ENCODE measurements around the gene RASA1.

RASA1 gene

GRCh38 chr5:87267574-87268125, at the start of gene RASA1:
TSS of gene RASA1 (plus strand) at chr5:87267883. CDS start at chr5:87268452, 569 bp downstream.
- Histone ChIP-seq H3K36me3 (replicated peaks) (no peaks in the 10 kb centered on the region; the same call in 1 of the 2 replicates), H3K9me3 (no peaks in the 10 kb centered on the region), H3K27me3 (ENCODE audit: low read depth) (no peaks in the 10 kb centered on the region), H3K4me1 (peaks cover 19% of the 10 kb centered on the region), H3K4me3 (peak within 1 kb of the TSS; percentile 87)
- peak; percentile 87 to 98 for DNase-seq (ENCODE audit: low spot score in 2 of 2)
- in situ Hi-C loops (cut with MboI; ENCODE audit: low sequenced_read_pairs), result no loop called here

- Histone ChIP-seq H3K4me3 (no peak overlapping the region), H3K4me1 (no peaks in the 10 kb centered on the region; the same call in 1 of the 2 replicates), H3K9me3 (no peaks in the 10 kb centered on the region), H3K27me3 (ENCODE audit: low read depth) (0 out of 2 replicates have a peak, but pooled peaks cover 2% of the 10 kb centered on the region), H3K36me3 (replicated peaks) (no peaks in the 10 kb centered on the region)
- DNase-seq (ENCODE audit: low spot score in 2 of 2), result no peak
- in situ Hi-C loops (cut with MboI; ENCODE audit: low sequenced_read_pairs), result no loop called here
Measured at GRCh38 chr5:87229780-87230179, 37.9 kb upstream of the RASA1 start.

GRCh38 chr5:87231037-87231808, 36.5 kb upstream of the RASA1 start:
- no peaks in the 10 kb centered on the region for H3K36me3 ChIP-seq (replicated peaks)
- no peak overlapping the region for H3K4me3 ChIP-seq
- in situ Hi-C loops (cut with MboI; ENCODE audit: low sequenced_read_pairs), result no loop called here
- no peak for DNase-seq (ENCODE audit: low spot score in 2 of 2)
- no peaks in the 10 kb centered on the region for H3K9me3 ChIP-seq
- H3K27me3 ChIP-seq (ENCODE audit: low read depth), result 0 out of 2 replicates have a peak, but pooled peaks cover 2% of the 10 kb centered on the region
- H3K4me1 ChIP-seq, result no peaks in the 10 kb centered on the region; the same call in 1 of the 2 replicates

GRCh38 chr5:87233143-87233542, 34.5 kb upstream of the RASA1 start:
- no peaks in the 10 kb centered on the region for H3K36me3 ChIP-seq (replicated peaks)
- no peaks in the 10 kb centered on the region for H3K4me1 ChIP-seq
- in situ Hi-C loops (cut with MboI; ENCODE audit: low sequenced_read_pairs), result no loop called here
- 0 out of 2 replicates have a peak, but pooled peaks cover 2% of the 10 kb centered on the region for H3K27me3 ChIP-seq (ENCODE audit: low read depth)
- no peaks in the 10 kb centered on the region for H3K9me3 ChIP-seq
- no peak for DNase-seq (ENCODE audit: low spot score in 2 of 2)
- no peak overlapping the region for H3K4me3 ChIP-seq

GRCh38 chr5:87241555-87241954, 26.1 kb upstream of the RASA1 start:
- no peaks in the 10 kb centered on the region for H3K9me3 ChIP-seq
- no peaks in the 10 kb centered on the region for H3K4me1 ChIP-seq
- DNase-seq (ENCODE audit: low spot score in 2 of 2), result no peak
- H3K27me3 ChIP-seq (ENCODE audit: low read depth), result no peaks in the 10 kb centered on the region
- in situ Hi-C loops (cut with MboI; ENCODE audit: low sequenced_read_pairs), result no loop called here
- no peaks in the 10 kb centered on the region for H3K36me3 ChIP-seq (replicated peaks)
- H3K4me3 ChIP-seq, result no peak overlapping the region

- no peak for DNase-seq (ENCODE audit: low spot score in 2 of 2)
- Histone ChIP-seq H3K27me3 (ENCODE audit: low read depth) (no peaks in the 10 kb centered on the region), H3K9me3 (no peaks in the 10 kb centered on the region), H3K4me1 (no peaks in the 10 kb centered on the region), H3K36me3 (replicated peaks) (no peaks in the 10 kb centered on the region), H3K4me3 (no peak overlapping the region)
- in situ Hi-C loops (cut with MboI; ENCODE audit: low sequenced_read_pairs), result no loop called here
Measured at GRCh38 chr5:87242242-87242641, 25.4 kb upstream of the RASA1 start.

GRCh38 chr5:87243161-87243844, 24.4 kb upstream of the RASA1 start:
- no peak overlapping the region for H3K4me3 ChIP-seq
- no peaks in the 10 kb centered on the region for H3K4me1 ChIP-seq
- no peaks in the 10 kb centered on the region for H3K36me3 ChIP-seq (replicated peaks)
- in situ Hi-C loops (cut with MboI; ENCODE audit: low sequenced_read_pairs), result no loop called here
- no peaks in the 10 kb centered on the region for H3K9me3 ChIP-seq
- no peaks in the 10 kb centered on the region for H3K27me3 ChIP-seq (ENCODE audit: low read depth)
- no peak for DNase-seq (ENCODE audit: low spot score in 2 of 2)

GRCh38 chr5:87245451-87245850, 22.2 kb upstream of the RASA1 start:
- H3K9me3 ChIP-seq, result no peaks in the 10 kb centered on the region
- DNase-seq (ENCODE audit: low spot score in 2 of 2), result no peak
- in situ Hi-C loops (cut with MboI; ENCODE audit: low sequenced_read_pairs), result no loop called here
- no peaks in the 10 kb centered on the region for H3K27me3 ChIP-seq (ENCODE audit: low read depth)
- H3K4me1 ChIP-seq, result no peaks in the 10 kb centered on the region
- no peaks in the 10 kb centered on the region for H3K36me3 ChIP-seq (replicated peaks)
- no peak overlapping the region for H3K4me3 ChIP-seq

- Histone ChIP-seq H3K4me3 (no peak overlapping the region), H3K36me3 (replicated peaks) (no peaks in the 10 kb centered on the region), H3K4me1 (no peaks in the 10 kb centered on the region), H3K27me3 (ENCODE audit: low read depth) (no peaks in the 10 kb centered on the region), H3K9me3 (no peaks in the 10 kb centered on the region)
- in situ Hi-C loops (cut with MboI; ENCODE audit: low sequenced_read_pairs), result no loop called here
- no peak for DNase-seq (ENCODE audit: low spot score in 2 of 2)
Measured at GRCh38 chr5:87246061-87246460, 21.6 kb upstream of the RASA1 start.

- in situ Hi-C loops (cut with MboI; ENCODE audit: low sequenced_read_pairs), result no loop called here
- no peaks in the 10 kb centered on the region for H3K36me3 ChIP-seq (replicated peaks)
Measured at GRCh38 chr5:87252283-87252605, 15.4 kb upstream of the RASA1 start.

GRCh38 chr5:87254035-87254434, 13.6 kb upstream of the RASA1 start:
- Histone ChIP-seq H3K4me3 (no peak overlapping the region), H3K27me3 (ENCODE audit: low read depth) (no peaks in the 10 kb centered on the region), H3K9me3 (no peaks in the 10 kb centered on the region), H3K36me3 (replicated peaks) (no peaks in the 10 kb centered on the region), H3K4me1 (no peaks in the 10 kb centered on the region)
- in situ Hi-C loops (cut with MboI; ENCODE audit: low sequenced_read_pairs), result no loop called here
- no peak for DNase-seq (ENCODE audit: low spot score in 2 of 2)

More at GRCh38 chr5:87252283-87252605, 15.4 kb upstream of the RASA1 start:
- H3K4me3 ChIP-seq, result no peak overlapping the region
- DNase-seq (ENCODE audit: low spot score in 2 of 2), result no peak
- no peaks in the 10 kb centered on the region for H3K9me3 ChIP-seq
- H3K27me3 ChIP-seq (ENCODE audit: low read depth), result no peaks in the 10 kb centered on the region
- no peaks in the 10 kb centered on the region for H3K4me1 ChIP-seq

GRCh38 chr5:87258507-87258906, 9.2 kb upstream of the RASA1 start:
- DNase-seq (ENCODE audit: low spot score in 2 of 2), result no peak
- Histone ChIP-seq H3K9me3 (no peaks in the 10 kb centered on the region), H3K36me3 (replicated peaks) (no peaks in the 10 kb centered on the region), H3K4me3 (no peak overlapping the region), H3K4me1 (peaks cover 5% of the 10 kb centered on the region), H3K27me3 (ENCODE audit: low read depth) (no peaks in the 10 kb centered on the region)
- in situ Hi-C loops (cut with MboI; ENCODE audit: low sequenced_read_pairs), result no loop called here

GRCh38 chr5:87260604-87261192, 7.0 kb upstream of the RASA1 start:
- in situ Hi-C loops (cut with MboI; ENCODE audit: low sequenced_read_pairs), result no loop called here
- H3K4me1 ChIP-seq, result peaks cover 8% of the 10 kb centered on the region
- H3K4me3 ChIP-seq, result no peak overlapping the region
- no peaks in the 10 kb centered on the region for H3K9me3 ChIP-seq
- DNase-seq (ENCODE audit: low spot score in 2 of 2), result no peak
- no peaks in the 10 kb centered on the region for H3K27me3 ChIP-seq (ENCODE audit: low read depth)
- no peaks in the 10 kb centered on the region for H3K36me3 ChIP-seq (replicated peaks)

- Histone ChIP-seq H3K27me3 (ENCODE audit: low read depth) (no peaks in the 10 kb centered on the region), H3K4me1 (peaks cover 12% of the 10 kb centered on the region), H3K36me3 (replicated peaks) (no peaks in the 10 kb centered on the region; the same call in 1 of the 2 replicates), H3K4me3 (no peak overlapping the region), H3K9me3 (no peaks in the 10 kb centered on the region)
- in situ Hi-C loops (cut with MboI; ENCODE audit: low sequenced_read_pairs), result no loop called here
- no peak for DNase-seq (ENCODE audit: low spot score in 2 of 2)
Measured at GRCh38 chr5:87263498-87263897, 4.2 kb upstream of the RASA1 start.

Measured in HAP-1 (cell line).